A549 (cell line): ENCODE measurements around the gene PRR19. TPM values are rescaled to one million over a fixed set of nuclear protein-coding genes. Genes with fewer than 3 reads are reported as not detected.
"Not testable (repeated sequence)": the region's sequence is repeated elsewhere in the genome, so short reads cannot be mapped to it uniquely, and the experiment has no call there.

Experiments
- ATAC-seq, 2 experiments: fragments of 200-7000 bp in 1 of 2; fragments of >200 bp in 1 of 2; cut with Nextera tagmentation in 1 of 2; cut with Tn5 transposase in 1 of 2; 3 replicates each; pipeline versions ENCODE4 v1.8.0 to v1.9.1; 2018 to 2020; ENCODE audit warnings: mild to moderate bottlenecking in 1 of 2, moderate library complexity in 1 of 2
- CTCF ChIA-PET: fragments of 300-600 bp; sonication (Branson Sonifier 250); formaldehyde crosslinking; extraction: SDS; loops from one replicate; lab custom pipeline; 2021; ENCODE audit warnings: antibody characterized with exemption, inconsistent platforms; lab: Yijun Ruan, JAX
- POLR2A ChIA-PET: fragments of 350-600 bp; formaldehyde crosslinking; extraction: SDS; loops from one replicate; lab custom pipeline; 2021; ENCODE audit warnings: antibody characterized with exemption, inconsistent platforms; lab: Yijun Ruan, JAX
- DNase-seq, 2 experiments: peaks; one replicate each; pipeline versions ENCODE4 v3.0.0 to v3.0.0-alpha.2; 2011 to 2016; ENCODE audit warnings: low read depth in 1 of 2, low spot score in 1 of 2
- FAIRE-seq: peaks from 2 replicates; lab custom pipeline; 2011; peaks lifted over from hg19 to GRCh38; lab: Jason Lieb, UNC
- H3K27ac ChIP-seq, 2 experiments: fragments of >200 bp; sonication (Bioruptor Twin); formaldehyde crosslinking; 3 replicates each; pipeline ENCODE4 v1.5.1; 2016 to 2017
- H3K4me1 ChIP-seq: fragments of >200 bp; sonication (Bioruptor Twin); formaldehyde crosslinking; 3 replicates; pipeline ENCODE4 v1.6.1; 2016
- H3K4me2 ChIP-seq: fragments of >200 bp; sonication (Bioruptor Twin); formaldehyde crosslinking; 3 replicates; pipeline ENCODE4 v1.6.1; 2016
- H3K4me3 ChIP-seq: fragments of >200 bp; sonication (Bioruptor Twin); formaldehyde crosslinking; 3 replicates; pipeline ENCODE4 v1.5.1; 2016
- H3K9me3 ChIP-seq: fragments of >200 bp; sonication (Bioruptor Twin); formaldehyde crosslinking; 3 replicates; pipeline ENCODE4 v1.6.1; 2016
- CBX2 ChIP-seq: fragments of 200-600 bp; sonication (generic); IDR thresholded peaks from 2 replicates; pipeline ENCODE4 v1.6.1; 2016; ENCODE audit warnings: low read depth, mild to moderate bottlenecking, borderline replicate concordance
- CBX8 ChIP-seq: fragments of 200-600 bp; sonication (generic); IDR thresholded peaks from 2 replicates; pipeline ENCODE4 v1.6.1; 2016
- CHD4 ChIP-seq: fragments of 200-600 bp; sonication (generic); IDR thresholded peaks from 2 replicates; pipeline ENCODE4 v1.6.1; 2016; ENCODE audit warnings: antibody characterized with exemption, mild to moderate bottlenecking, borderline replicate concordance
- EHMT2 ChIP-seq: fragments of 200-600 bp; sonication (generic); IDR thresholded peaks from 2 replicates; pipeline ENCODE4 v1.6.1; 2016; ENCODE audit warnings: antibody characterized with exemption, low read depth, mild to moderate bottlenecking, moderate library complexity
- GATA3 ChIP-seq: IDR thresholded peaks from 2 replicates; pipeline ENCODE4 v1.6.1; 2012; ENCODE audit warnings: borderline replicate concordance
- HOXB5 ChIP-seq: fragments of 250-450 bp; sonication (Bioruptor Pico); IDR thresholded peaks from 2 replicates; pipeline ENCODE4 v1.5.0; 2020; ENCODE audit warnings: mild to moderate bottlenecking, moderate library complexity
- JUNB ChIP-seq: fragments of >200 bp; sonication (Bioruptor Twin); formaldehyde crosslinking; IDR thresholded peaks from 2 replicates; pipeline ENCODE4 v1.6.1; 2016
- KDM5A ChIP-seq: fragments of 200-600 bp; sonication (generic); IDR thresholded peaks from 2 replicates; pipeline ENCODE4 v1.6.1; 2016; ENCODE audit warnings: antibody characterized with exemption, mild to moderate bottlenecking
- MAFK ChIP-seq: fragments of 450-650 bp; IDR thresholded peaks from 2 replicates; pipeline ENCODE4 v1.6.1; 2014; ENCODE audit not compliant: partially characterized antibody
- MYC ChIP-seq: IDR thresholded peaks from 2 replicates; pipeline ENCODE4 v1.6.1; 2012; ENCODE audit warnings: mild to moderate bottlenecking, inconsistent platforms, low read length, improper control_type of control experiment, borderline replicate concordance
- NPAS2 ChIP-seq: fragments of 250-450 bp; sonication (Bioruptor Pico); IDR thresholded peaks from 2 replicates; pipeline ENCODE4 v1.8.0; 2022; ENCODE audit warnings: mild to moderate bottlenecking, moderate library complexity, borderline replicate concordance
- PHF8 ChIP-seq: fragments of 200-600 bp; sonication (generic); IDR thresholded peaks from 2 replicates; pipeline ENCODE4 v1.6.1; 2016; ENCODE audit warnings: low read depth, mild to moderate bottlenecking, antibody characterized with exemption, moderate library complexity, borderline replicate concordance
- POLR2AphosphoS2 ChIP-seq: conservative IDR thresholded peaks from 2 replicates; pipeline ENCODE4 v1.6.1; 2012; ENCODE audit warnings: low read length, improper control_type of control experiment, inconsistent platforms
- RAD21 ChIP-seq, 2 experiments: fragments of >200 bp in 1 of 2; sonication (Bioruptor Twin) in 1 of 2; formaldehyde crosslinking in 1 of 2; IDR thresholded peaks in 1 of 2; conservative IDR thresholded peaks in 1 of 2; 2 replicates in 1 of 2; 3 replicates in 1 of 2; pipeline ENCODE4 v1.6.1; 2012 to 2018; ENCODE audit warnings: inconsistent platforms in 1 of 2
- RCOR1 ChIP-seq: fragments of 150-350 bp; IDR thresholded peaks from 2 replicates; pipeline ENCODE4 v1.6.1; 2014; ENCODE audit warnings: antibody characterized with exemption, low read length, low read depth
- SMC3 ChIP-seq: fragments of >200 bp; sonication (Bioruptor Twin); formaldehyde crosslinking; IDR thresholded peaks from 3 replicates; pipeline ENCODE4 v1.6.1; 2018; ENCODE audit warnings: inconsistent platforms
- SREBF2 ChIP-seq: fragments of 450-650 bp; IDR thresholded peaks from 2 replicates; pipeline ENCODE4 v1.6.1; 2014; ENCODE audit warnings: mild to moderate bottlenecking, moderate library complexity
- TFCP2L1 ChIP-seq: fragments of 250-450 bp; sonication (Bioruptor Pico); IDR thresholded peaks from 2 replicates; pipeline ENCODE4 v1.5.0; 2021; ENCODE audit warnings: mild to moderate bottlenecking
- TP53 ChIP-seq: fragments of 250-450 bp; sonication (Bioruptor Pico); IDR thresholded peaks from 2 replicates; pipeline ENCODE4 v1.5.0; 2021; ENCODE audit warnings: mild to moderate bottlenecking, moderate library complexity
- ZC3H11A ChIP-seq: fragments of 450-650 bp; IDR thresholded peaks from 2 replicates; pipeline ENCODE4 v1.6.1; 2014; ENCODE audit warnings: antibody characterized with exemption, mild to moderate bottlenecking
- WGBS: methylation state at CpG from one replicate; pipeline ENCODE4 v1.1.6; 2017; ENCODE audit errors: missing lambda C conversion rate; 5-methylcytosine and 5-hydroxymethylcytosine counted together
- polyA plus RNA-seq, 4 experiments: library from polyadenylated mRNA; depleted of rRNA in 3 of 4; stranded (reverse); fragments of >200 nt; fragmentation: RNase III in 1 of 4; extraction: RNeasy Plus Mini Kit Qiagen cat#74134 plus additional on column Dnase treatment in 1 of 4; gene quantifications; 2 replicates in 3 of 4; 3 replicates in 1 of 4; pipeline ENCODE4 v1.2.3, GENCODE V29; 2011 to 2017
- TF ChIP-seq, protein P1 (sequence below): fragments of >200 bp; sonication (Bioruptor Twin); formaldehyde crosslinking; IDR thresholded peaks from 2 replicates; pipeline ENCODE4 v1.6.1; 2016
- TF ChIP-seq, protein P2 (sequence below): fragments of 200-600 bp; sonication (generic); IDR thresholded peaks from 2 replicates; pipeline ENCODE4 v1.6.1; 2016; ENCODE audit warnings: antibody characterized with exemption, mild to moderate bottlenecking, moderate library complexity
- TF ChIP-seq, protein P3 (sequence below): IDR thresholded peaks from 2 replicates; pipeline ENCODE4 v1.6.1; 2012
- TF ChIP-seq, protein P4 (sequence below): IDR thresholded peaks from 2 replicates; pipeline ENCODE4 v1.6.1; 2012
- TF ChIP-seq, protein P5 (sequence below): fragments of >200 bp; sonication (Bioruptor Twin); formaldehyde crosslinking; IDR thresholded peaks from 3 replicates; pipeline ENCODE4 v1.6.1; 2016
- TF ChIP-seq, protein P6 (sequence below): fragments of 150-350 bp; IDR thresholded peaks from 2 replicates; pipeline ENCODE4 v1.6.1; 2014; ENCODE audit warnings: low read depth, mild to moderate bottlenecking, low read length

The PRR19 gene
- polyA plus RNA-seq, 2 of the 4 experiments (the other 2 are of a cell fraction), result 1.1 to 4.5 TPM

DNA sequence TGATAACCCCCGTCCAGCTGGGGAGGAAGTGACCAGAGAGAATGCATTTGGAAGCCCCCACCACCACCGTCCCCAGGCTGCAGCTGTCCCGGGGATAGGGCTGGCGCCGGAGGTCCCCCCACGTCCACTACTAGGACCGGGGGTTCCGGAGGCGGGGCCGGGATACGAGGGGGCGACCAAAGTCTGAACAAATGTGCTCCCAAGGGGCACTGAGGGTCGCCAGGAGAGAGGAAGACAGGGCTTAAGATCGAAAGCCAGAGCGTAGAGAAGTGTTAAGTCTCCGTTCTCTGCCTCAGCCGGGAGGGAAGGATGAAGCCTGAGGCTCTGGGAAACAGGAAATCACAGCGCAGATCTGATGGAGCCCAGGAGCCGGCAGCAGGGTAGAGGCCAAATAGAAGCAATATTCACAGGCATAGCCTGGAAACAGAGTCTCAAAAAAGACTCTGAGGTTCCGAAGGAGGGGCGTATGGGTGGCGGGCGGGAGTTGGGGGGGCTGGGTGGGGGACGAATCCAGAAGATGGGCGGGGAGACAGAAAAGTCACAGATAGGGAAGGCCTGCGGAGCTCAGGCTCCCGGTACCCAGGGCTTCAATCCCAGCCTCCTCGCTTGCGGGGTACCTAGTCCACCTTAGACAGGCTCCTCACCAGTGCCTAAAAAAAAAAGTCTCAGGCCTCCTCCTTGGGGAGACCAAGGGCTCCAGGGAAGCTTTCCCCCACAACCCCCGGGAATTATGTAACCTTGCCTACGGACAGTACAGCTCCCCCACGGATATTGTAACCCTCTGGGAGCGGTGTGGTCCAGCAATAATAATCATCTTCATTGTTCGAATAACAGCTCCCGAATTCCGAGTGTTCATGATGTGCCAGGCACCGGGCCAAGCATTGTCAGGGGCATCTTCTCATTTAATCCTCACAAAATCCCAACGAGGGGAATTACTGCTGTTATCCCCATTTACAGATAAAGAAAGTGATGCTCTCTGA is 45.9 kb upstream of the PRR19 start (continued):
- TF ChIP-seq RCOR1, result peak; percentile 32; the same call in 1 of the 2 replicates
- no peak for TF ChIP-seq HOXB5
- TF ChIP-seq POLR2AphosphoS2, result no peak
- no peak for TF ChIP-seq MYC
- no peak for TF ChIP-seq MAFK
- TF ChIP-seq TP53 (CRISPR knock-in tag), result peak; percentile 30; the same call in 1 of the 2 replicates
- no peak for TF ChIP-seq CBX2
- no peak for TF ChIP-seq JUNB
- no peak for TF ChIP-seq RAD21 (conservative IDR thresholded peaks at IDR 0.05 in 1 of 2, IDR thresholded peaks at IDR 0.05 in 1 of 2)
- no peak for TF ChIP-seq CBX8
- TF ChIP-seq, protein P1, sequence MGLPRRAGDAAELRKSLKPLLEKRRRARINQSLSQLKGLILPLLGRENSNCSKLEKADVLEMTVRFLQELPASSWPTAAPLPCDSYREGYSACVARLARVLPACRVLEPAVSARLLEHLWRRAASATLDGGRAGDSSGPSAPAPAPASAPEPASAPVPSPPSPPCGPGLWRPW, result no peak
- TF ChIP-seq, protein P2, sequence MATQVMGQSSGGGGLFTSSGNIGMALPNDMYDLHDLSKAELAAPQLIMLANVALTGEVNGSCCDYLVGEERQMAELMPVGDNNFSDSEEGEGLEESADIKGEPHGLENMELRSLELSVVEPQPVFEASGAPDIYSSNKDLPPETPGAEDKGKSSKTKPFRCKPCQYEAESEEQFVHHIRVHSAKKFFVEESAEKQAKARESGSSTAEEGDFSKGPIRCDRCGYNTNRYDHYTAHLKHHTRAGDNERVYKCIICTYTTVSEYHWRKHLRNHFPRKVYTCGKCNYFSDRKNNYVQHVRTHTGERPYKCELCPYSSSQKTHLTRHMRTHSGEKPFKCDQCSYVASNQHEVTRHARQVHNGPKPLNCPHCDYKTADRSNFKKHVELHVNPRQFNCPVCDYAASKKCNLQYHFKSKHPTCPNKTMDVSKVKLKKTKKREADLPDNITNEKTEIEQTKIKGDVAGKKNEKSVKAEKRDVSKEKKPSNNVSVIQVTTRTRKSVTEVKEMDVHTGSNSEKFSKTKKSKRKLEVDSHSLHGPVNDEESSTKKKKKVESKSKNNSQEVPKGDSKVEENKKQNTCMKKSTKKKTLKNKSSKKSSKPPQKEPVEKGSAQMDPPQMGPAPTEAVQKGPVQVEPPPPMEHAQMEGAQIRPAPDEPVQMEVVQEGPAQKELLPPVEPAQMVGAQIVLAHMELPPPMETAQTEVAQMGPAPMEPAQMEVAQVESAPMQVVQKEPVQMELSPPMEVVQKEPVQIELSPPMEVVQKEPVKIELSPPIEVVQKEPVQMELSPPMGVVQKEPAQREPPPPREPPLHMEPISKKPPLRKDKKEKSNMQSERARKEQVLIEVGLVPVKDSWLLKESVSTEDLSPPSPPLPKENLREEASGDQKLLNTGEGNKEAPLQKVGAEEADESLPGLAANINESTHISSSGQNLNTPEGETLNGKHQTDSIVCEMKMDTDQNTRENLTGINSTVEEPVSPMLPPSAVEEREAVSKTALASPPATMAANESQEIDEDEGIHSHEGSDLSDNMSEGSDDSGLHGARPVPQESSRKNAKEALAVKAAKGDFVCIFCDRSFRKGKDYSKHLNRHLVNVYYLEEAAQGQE, result no peak
- no peak for TF ChIP-seq EHMT2
- TF ChIP-seq CHD4, result no peak
- TF ChIP-seq, protein P3, sequence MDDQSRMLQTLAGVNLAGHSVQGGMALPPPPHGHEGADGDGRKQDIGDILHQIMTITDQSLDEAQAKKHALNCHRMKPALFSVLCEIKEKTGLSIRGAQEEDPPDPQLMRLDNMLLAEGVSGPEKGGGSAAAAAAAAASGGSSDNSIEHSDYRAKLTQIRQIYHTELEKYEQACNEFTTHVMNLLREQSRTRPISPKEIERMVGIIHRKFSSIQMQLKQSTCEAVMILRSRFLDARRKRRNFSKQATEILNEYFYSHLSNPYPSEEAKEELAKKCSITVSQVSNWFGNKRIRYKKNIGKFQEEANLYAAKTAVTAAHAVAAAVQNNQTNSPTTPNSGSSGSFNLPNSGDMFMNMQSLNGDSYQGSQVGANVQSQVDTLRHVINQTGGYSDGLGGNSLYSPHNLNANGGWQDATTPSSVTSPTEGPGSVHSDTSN, result no peak
- TF ChIP-seq PHF8, result no peak
- no peak for TF ChIP-seq GATA3
- TF ChIP-seq SREBF2, result no peak
- TF ChIP-seq KDM5A, result no peak
- TF ChIP-seq, protein P4, sequence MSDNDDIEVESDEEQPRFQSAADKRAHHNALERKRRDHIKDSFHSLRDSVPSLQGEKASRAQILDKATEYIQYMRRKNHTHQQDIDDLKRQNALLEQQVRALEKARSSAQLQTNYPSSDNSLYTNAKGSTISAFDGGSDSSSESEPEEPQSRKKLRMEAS, result peak; percentile 18; the same call in 1 of the 2 replicates
- TF ChIP-seq NPAS2 (CRISPR knock-in tag), result no peak
- no peak; the same call in 1 of the 2 replicates for TF ChIP-seq ZC3H11A
- TF ChIP-seq, protein P5, sequence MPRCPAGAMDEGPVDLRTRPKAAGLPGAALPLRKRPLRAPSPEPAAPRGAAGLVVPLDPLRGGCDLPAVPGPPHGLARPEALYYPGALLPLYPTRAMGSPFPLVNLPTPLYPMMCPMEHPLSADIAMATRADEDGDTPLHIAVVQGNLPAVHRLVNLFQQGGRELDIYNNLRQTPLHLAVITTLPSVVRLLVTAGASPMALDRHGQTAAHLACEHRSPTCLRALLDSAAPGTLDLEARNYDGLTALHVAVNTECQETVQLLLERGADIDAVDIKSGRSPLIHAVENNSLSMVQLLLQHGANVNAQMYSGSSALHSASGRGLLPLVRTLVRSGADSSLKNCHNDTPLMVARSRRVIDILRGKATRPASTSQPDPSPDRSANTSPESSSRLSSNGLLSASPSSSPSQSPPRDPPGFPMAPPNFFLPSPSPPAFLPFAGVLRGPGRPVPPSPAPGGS, result no peak
- TF ChIP-seq, protein P6, sequence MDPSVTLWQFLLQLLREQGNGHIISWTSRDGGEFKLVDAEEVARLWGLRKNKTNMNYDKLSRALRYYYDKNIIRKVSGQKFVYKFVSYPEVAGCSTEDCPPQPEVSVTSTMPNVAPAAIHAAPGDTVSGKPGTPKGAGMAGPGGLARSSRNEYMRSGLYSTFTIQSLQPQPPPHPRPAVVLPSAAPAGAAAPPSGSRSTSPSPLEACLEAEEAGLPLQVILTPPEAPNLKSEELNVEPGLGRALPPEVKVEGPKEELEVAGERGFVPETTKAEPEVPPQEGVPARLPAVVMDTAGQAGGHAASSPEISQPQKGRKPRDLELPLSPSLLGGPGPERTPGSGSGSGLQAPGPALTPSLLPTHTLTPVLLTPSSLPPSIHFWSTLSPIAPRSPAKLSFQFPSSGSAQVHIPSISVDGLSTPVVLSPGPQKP, result 0 out of 2 replicates have a peak, but pooled peaks have one; percentile 19
- TF ChIP-seq SMC3, result no peak
- TF ChIP-seq TFCP2L1 (CRISPR knock-in tag), result no peak

DNA sequence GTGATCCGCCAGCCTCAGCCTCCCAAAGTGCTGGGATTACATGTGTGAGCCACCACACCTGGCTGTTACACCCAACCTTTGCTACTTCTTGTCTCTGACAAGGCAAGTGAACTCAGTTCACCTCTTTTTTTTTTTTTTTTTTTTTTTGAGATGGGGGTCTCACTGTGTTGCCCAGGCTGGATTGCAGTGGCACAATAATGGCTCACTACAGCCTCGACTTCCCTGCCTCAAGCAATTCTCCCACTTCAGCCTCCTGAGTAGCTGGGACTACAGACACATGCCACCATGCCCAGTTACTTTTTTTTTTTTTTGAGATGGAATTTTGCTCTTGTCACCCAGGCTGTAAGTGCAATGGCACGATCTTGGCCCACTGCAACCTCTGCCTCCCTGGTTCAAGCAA is 44.1 kb upstream of the PRR19 start:
- ATAC-seq, H3K4me2 ChIP-seq, H3K4me3 ChIP-seq, H3K9me3 ChIP-seq, FAIRE-seq, DNase-seq: not testable (repeated sequence)
- POLR2A ChIA-PET, result interaction anchor here (0.6 to 1.6 kb wide), 2 partner anchors 15 to 28 kb away, joined by 6 to 7 read pairs; partner anchors contain the start of gene GSK3A
- H3K27ac ChIP-seq, result peak overlapping the region in 1 of 2 experiments; percentile 61; a peak in 2 of 6 replicates
- H3K4me1 ChIP-seq, result peaks cover 20% of the 10 kb centered on the region
- 88% methylated on average over 3 of the region's 3 CpGs for WGBS
- CTCF ChIA-PET, result interaction anchor here (0.6 to 5.4 kb wide), 10 partner anchors 8 to 58 kb away, joined by 3 to 82 read pairs (median 8); partner anchors contain the start of gene GSK3A
